Measurements from ENCODE around the gene SIGLEC5.

DNA sequence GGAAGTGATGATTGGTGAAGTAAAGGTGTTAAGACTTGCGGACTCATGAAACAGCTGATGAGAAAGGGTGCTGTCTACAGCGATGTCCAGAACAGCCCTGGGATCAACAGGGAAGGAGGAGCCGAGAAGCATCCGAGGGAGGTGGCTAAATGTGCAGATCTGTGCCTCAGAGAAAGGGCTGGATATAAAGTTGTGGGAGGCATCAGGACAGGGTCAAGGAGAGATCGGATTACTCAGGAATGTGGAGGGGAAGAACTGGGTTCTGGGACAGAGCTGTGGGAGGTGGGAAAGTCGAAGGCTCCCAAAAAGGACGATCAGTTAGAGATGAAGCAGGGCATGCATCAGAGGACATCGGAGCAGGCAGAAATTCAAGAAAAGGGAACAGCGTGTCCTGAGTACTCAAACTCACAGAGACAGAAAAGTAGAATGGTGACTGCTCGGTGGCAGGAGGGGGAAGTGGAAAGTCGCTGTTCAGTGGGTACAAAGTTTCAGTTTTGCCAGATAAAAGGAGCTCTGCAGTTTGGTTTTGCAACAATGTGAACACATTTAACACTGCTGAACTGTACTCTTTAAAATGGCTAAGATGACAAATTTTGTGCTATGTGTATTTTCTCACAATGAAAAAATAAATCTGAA, 14.6 kb upstream of the SIGLEC5 start:
- TF ChIP-seq, protein P1, sequence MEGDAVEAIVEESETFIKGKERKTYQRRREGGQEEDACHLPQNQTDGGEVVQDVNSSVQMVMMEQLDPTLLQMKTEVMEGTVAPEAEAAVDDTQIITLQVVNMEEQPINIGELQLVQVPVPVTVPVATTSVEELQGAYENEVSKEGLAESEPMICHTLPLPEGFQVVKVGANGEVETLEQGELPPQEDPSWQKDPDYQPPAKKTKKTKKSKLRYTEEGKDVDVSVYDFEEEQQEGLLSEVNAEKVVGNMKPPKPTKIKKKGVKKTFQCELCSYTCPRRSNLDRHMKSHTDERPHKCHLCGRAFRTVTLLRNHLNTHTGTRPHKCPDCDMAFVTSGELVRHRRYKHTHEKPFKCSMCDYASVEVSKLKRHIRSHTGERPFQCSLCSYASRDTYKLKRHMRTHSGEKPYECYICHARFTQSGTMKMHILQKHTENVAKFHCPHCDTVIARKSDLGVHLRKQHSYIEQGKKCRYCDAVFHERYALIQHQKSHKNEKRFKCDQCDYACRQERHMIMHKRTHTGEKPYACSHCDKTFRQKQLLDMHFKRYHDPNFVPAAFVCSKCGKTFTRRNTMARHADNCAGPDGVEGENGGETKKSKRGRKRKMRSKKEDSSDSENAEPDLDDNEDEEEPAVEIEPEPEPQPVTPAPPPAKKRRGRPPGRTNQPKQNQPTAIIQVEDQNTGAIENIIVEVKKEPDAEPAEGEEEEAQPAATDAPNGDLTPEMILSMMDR (IDR thresholded peaks at IDR 0.05; ENCODE audit: insufficient read depth, low read length, poor library complexity, severe bottlenecking) = no peak
- no peak for TF ChIP-seq EZH2phosphoT487 (conservative IDR thresholded peaks at IDR 0.05; ENCODE audit: low read length)
